ENCODE data around the gene F7. TPM values are rescaled to one million over a fixed set of nuclear protein-coding genes. Genes with fewer than 3 reads are reported as not detected.
A peak's percentile ranks its signal among the peaks of the same experiment; 100 is the strongest.

The F7 gene
- total RNA-seq, 1 donor from 2014 or later: 0.60 TPM

DNA sequence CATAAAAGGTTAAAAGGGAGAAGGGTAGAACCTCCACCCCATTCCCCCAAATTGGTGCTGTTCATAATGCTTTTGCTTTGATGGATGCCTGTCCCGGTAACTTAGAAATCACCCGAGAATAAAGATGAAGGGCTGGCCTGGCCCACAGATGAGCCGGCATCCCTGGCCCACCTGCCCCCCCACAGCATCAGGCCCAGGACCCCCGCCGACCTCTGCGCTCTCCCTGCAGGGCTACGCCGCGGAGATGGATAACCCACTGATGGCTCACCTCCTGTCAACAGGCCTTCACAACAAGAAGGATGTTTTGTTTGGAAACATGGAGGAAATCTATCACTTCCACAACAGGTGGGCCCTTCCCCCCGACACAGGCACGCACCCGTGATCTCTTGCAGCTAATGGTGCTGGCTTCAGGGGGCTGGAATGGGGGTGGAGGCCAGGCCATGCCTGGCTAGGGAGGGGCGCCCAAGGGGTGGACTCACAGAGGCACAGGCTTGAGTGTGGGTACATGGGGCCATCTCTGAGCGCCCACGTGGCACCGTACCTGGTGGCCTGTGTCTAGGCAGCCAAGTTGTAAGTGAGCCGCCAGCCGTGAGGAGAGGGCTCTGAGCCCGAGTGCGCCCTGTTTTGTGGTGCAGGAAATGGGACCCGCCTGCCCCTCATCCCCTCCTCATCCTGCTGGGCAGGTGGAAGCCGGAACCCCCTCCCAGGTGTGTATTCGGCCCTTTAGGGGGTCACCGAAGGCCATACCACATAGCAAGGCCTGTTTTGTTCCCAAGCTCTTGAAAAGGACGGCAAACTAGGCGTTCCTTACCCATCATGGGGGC, 23.2 kb upstream of the F7 start:
- H3K9me3 Mint-ChIP-seq (ENCODE audit: low read depth): no peaks in the 10 kb centered on the region
- peak; percentile 75 for DNase-seq (ENCODE audit: low spot score)
- no peak for TF ChIP-seq CTCF (IDR thresholded peaks at IDR 0.05)
- H3K4me3 Mint-ChIP-seq (ENCODE audit: unreplicated experiment): no peak overlapping the region
- H3K27ac Mint-ChIP-seq (ENCODE audit: unreplicated experiment): no peak overlapping the region
- peaks cover 3% of the 10 kb centered on the region for H3K36me3 Mint-ChIP-seq (ENCODE audit: low read depth)
- H3K27me3 Mint-ChIP-seq (ENCODE audit: low read depth): peaks cover 6% of the 10 kb centered on the region
- H3K4me1 Mint-ChIP-seq (ENCODE audit: low read depth): no peaks in the 10 kb centered on the region

DNA sequence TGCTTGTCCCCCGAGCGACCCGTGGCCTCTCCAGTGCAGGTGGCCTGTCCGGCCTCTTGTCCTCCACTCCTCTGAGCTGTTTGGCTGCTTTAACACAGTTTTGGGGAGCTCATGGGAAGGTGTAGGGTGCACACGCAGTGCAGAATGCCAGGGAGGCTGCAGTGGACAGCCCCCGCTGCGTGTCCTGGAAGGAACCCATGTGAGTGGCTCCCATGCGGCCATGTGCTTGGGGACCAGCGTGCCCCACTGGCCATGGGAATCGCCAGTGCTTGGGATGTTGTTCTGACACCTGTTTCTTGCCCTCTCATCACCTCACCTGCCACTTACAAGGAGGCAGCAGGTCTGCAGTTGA, 22.6 kb upstream of the F7 start:
- peak; percentile 72 for DNase-seq (ENCODE audit: low spot score)
- no peak for TF ChIP-seq CTCF (IDR thresholded peaks at IDR 0.05)
- Mint-ChIP-seq H3K4me1 (ENCODE audit: low read depth) (no peaks in the 10 kb centered on the region), H3K27ac (ENCODE audit: unreplicated experiment) (no peak overlapping the region), H3K27me3 (ENCODE audit: low read depth) (peaks cover 6% of the 10 kb centered on the region), H3K9me3 (ENCODE audit: low read depth) (no peaks in the 10 kb centered on the region), H3K36me3 (ENCODE audit: low read depth) (peaks cover 3% of the 10 kb centered on the region), H3K4me3 (ENCODE audit: unreplicated experiment) (no peak overlapping the region)

GRCh38 chr13:113083402-113084061, 22.1 kb upstream of the F7 start:
- Mint-ChIP-seq H3K27ac (ENCODE audit: unreplicated experiment) (no peak overlapping the region), H3K4me3 (ENCODE audit: unreplicated experiment) (no peak overlapping the region), H3K36me3 (ENCODE audit: low read depth) (peaks cover 2% of the 10 kb centered on the region), H3K9me3 (ENCODE audit: low read depth) (no peaks in the 10 kb centered on the region), H3K4me1 (ENCODE audit: low read depth) (no peaks in the 10 kb centered on the region), H3K27me3 (ENCODE audit: low read depth) (peaks cover 6% of the 10 kb centered on the region)
- no peak for TF ChIP-seq CTCF (IDR thresholded peaks at IDR 0.05)
- DNase-seq (ENCODE audit: low spot score): peak; percentile 59

DNA sequence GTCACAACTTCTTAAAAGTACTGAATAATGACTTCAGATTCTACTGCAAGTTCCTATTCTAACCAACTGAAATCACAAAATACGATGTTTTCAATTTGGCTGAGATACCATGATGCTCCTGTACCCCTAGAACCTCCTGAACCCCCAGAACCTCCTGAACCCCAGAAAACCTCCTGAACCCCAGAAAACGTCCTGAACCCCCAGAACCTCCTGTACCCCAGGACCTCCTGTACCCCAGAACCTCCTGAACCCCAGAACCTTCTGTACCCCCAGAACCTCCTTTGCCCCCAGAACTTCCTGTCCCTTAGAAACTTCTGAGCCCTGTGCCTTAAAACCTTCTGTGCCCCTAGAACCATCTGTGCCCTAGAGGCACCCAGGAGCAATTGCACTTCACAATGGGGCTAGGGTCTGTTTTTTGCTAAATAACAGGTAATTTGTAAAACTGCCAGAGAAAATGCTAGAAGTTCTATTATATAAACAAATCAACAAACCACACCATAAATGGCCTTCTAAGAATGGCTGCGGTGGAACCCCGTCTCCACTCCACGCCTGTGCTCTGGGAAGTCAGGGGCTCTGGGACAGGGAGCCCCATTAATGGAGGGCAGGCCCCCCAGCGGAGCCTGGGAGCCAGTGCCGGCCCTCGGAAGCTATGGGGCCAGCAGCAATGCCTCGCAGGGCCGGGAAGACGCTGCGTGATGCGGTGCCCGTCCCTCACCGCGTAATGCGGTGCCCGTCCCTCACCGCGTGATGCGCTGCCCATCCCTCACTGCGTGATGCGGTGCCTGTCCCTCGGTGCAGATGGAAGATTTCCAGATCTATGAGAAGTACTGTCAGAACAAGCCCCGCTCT, 21.3 kb upstream of the F7 start:
- Mint-ChIP-seq H3K9me3 (ENCODE audit: low read depth) (no peaks in the 10 kb centered on the region), H3K4me3 (ENCODE audit: unreplicated experiment) (no peak overlapping the region), H3K27ac (ENCODE audit: unreplicated experiment) (no peak overlapping the region), H3K27me3 (ENCODE audit: low read depth) (peaks cover 5% of the 10 kb centered on the region), H3K4me1 (ENCODE audit: low read depth) (no peaks in the 10 kb centered on the region), H3K36me3 (ENCODE audit: low read depth) (no peaks in the 10 kb centered on the region)
- peak; percentile 69 for DNase-seq (ENCODE audit: low spot score)
- peak; percentile 33 for TF ChIP-seq CTCF (IDR thresholded peaks at IDR 0.05)

- Mint-ChIP-seq H3K36me3 (ENCODE audit: low read depth) (no peaks in the 10 kb centered on the region), H3K27ac (ENCODE audit: unreplicated experiment) (no peak overlapping the region), H3K27me3 (ENCODE audit: low read depth) (peaks cover 3% of the 10 kb centered on the region), H3K4me1 (ENCODE audit: low read depth) (no peaks in the 10 kb centered on the region), H3K4me3 (ENCODE audit: unreplicated experiment) (no peak overlapping the region), H3K9me3 (ENCODE audit: low read depth) (no peaks in the 10 kb centered on the region)
- TF ChIP-seq CTCF (IDR thresholded peaks at IDR 0.05): no peak
- peak; percentile 94 for DNase-seq (ENCODE audit: low spot score)
Observed at GRCh38 chr13:113084943-113085540, 20.5 kb upstream of the F7 start.
